A549 (cell line): Measurements from ENCODE around the gene MLYCD. TPM values are rescaled to one million over a fixed set of nuclear protein-coding genes. Genes with fewer than 3 reads are reported as not detected.

Source experiments
- ATAC-seq, 2 experiments: fragments of 200-7000 bp in 1 of 2; fragments of >200 bp in 1 of 2; cut with Nextera tagmentation in 1 of 2; cut with Tn5 transposase in 1 of 2; 3 replicates each; pipeline versions ENCODE4 v1.8.0 to v1.9.1; 2018 to 2020; ENCODE audit warnings: mild to moderate bottlenecking in 1 of 2, moderate library complexity in 1 of 2
- CTCF ChIA-PET: fragments of 300-600 bp; sonication (Branson Sonifier 250); formaldehyde crosslinking; extraction: SDS; loops from one replicate; lab custom pipeline; 2021; ENCODE audit warnings: antibody characterized with exemption, inconsistent platforms; lab: Yijun Ruan, JAX
- POLR2A ChIA-PET: fragments of 350-600 bp; formaldehyde crosslinking; extraction: SDS; loops from one replicate; lab custom pipeline; 2021; ENCODE audit warnings: antibody characterized with exemption, inconsistent platforms; lab: Yijun Ruan, JAX
- DNase-seq, 2 experiments: peaks; one replicate each; pipeline versions ENCODE4 v3.0.0 to v3.0.0-alpha.2; 2011 to 2016; ENCODE audit warnings: low read depth in 1 of 2, low spot score in 1 of 2
- FAIRE-seq: peaks from 2 replicates; lab custom pipeline; 2011; peaks lifted over from hg19 to GRCh38; lab: Jason Lieb, UNC
- H3K27ac ChIP-seq, 2 experiments: fragments of >200 bp; sonication (Bioruptor Twin); formaldehyde crosslinking; 3 replicates each; pipeline ENCODE4 v1.5.1; 2016 to 2017
- H3K4me1 ChIP-seq: fragments of >200 bp; sonication (Bioruptor Twin); formaldehyde crosslinking; 3 replicates; pipeline ENCODE4 v1.6.1; 2016
- H3K4me2 ChIP-seq: fragments of >200 bp; sonication (Bioruptor Twin); formaldehyde crosslinking; 3 replicates; pipeline ENCODE4 v1.6.1; 2016
- H3K4me3 ChIP-seq: fragments of >200 bp; sonication (Bioruptor Twin); formaldehyde crosslinking; 3 replicates; pipeline ENCODE4 v1.5.1; 2016
- H3K9me3 ChIP-seq: fragments of >200 bp; sonication (Bioruptor Twin); formaldehyde crosslinking; 3 replicates; pipeline ENCODE4 v1.6.1; 2016
- BHLHE40 ChIP-seq: IDR thresholded peaks from 2 replicates; pipeline ENCODE4 v1.6.1; 2012; ENCODE audit warnings: low read depth, low read length, inconsistent platforms
- CEBPB ChIP-seq, 2 experiments: fragments of >200 bp in 1 of 2; sonication (Bioruptor Twin) in 1 of 2; formaldehyde crosslinking in 1 of 2; IDR thresholded peaks; 2 replicates each; pipeline ENCODE4 v1.6.1; 2012 to 2016
- CHD2 ChIP-seq: fragments of 150-350 bp; IDR thresholded peaks from 2 replicates; pipeline ENCODE4 v1.6.1; 2014; ENCODE audit warnings: low read length; ENCODE audit not compliant: partially characterized antibody
- ESRRA ChIP-seq: fragments of 150-350 bp; IDR thresholded peaks from 2 replicates; pipeline ENCODE4 v1.6.1; 2014; ENCODE audit warnings: mild to moderate bottlenecking, low read length, borderline replicate concordance
- FOSL2 ChIP-seq, 2 experiments: fragments of 450-650 bp in 1 of 2; fragments of >200 bp in 1 of 2; sonication (Bioruptor Twin) in 1 of 2; formaldehyde crosslinking; IDR thresholded peaks; 2 replicates each; pipeline versions ENCODE4 v1.5.0 to v1.6.1; 2016 to 2020; ENCODE audit warnings: mild to moderate bottlenecking in 1 of 2, moderate library complexity in 1 of 2
- GATA3 ChIP-seq: IDR thresholded peaks from 2 replicates; pipeline ENCODE4 v1.6.1; 2012; ENCODE audit warnings: borderline replicate concordance
- HEYL ChIP-seq: fragments of 250-450 bp; sonication (Bioruptor Pico); IDR thresholded peaks from 2 replicates; pipeline ENCODE4 v1.8.0; 2021; ENCODE audit warnings: mild to moderate bottlenecking, moderate library complexity
- HMGXB4 ChIP-seq: fragments of 250-450 bp; sonication (Bioruptor Pico); IDR thresholded peaks from 2 replicates; pipeline ENCODE4 v1.5.0; 2021; ENCODE audit warnings: mild to moderate bottlenecking, moderate library complexity, borderline replicate concordance
- HOXB13 ChIP-seq: fragments of 250-450 bp; sonication (Bioruptor Pico); IDR thresholded peaks from 2 replicates; pipeline ENCODE4 v1.5.0; 2020; ENCODE audit warnings: low read depth, mild to moderate bottlenecking, moderate library complexity
- HOXB5 ChIP-seq: fragments of 250-450 bp; sonication (Bioruptor Pico); IDR thresholded peaks from 2 replicates; pipeline ENCODE4 v1.5.0; 2020; ENCODE audit warnings: mild to moderate bottlenecking, moderate library complexity
- MAZ ChIP-seq: fragments of 150-350 bp; IDR thresholded peaks from 2 replicates; pipeline ENCODE4 v1.6.1; 2014; ENCODE audit warnings: antibody characterized with exemption, low read depth, low read length, borderline replicate concordance
- NFE2L2 ChIP-seq: fragments of 150-350 bp; conservative IDR thresholded peaks from 2 replicates; pipeline ENCODE4 v1.6.1; 2014; ENCODE audit warnings: low read length
- NPAS2 ChIP-seq: fragments of 250-450 bp; sonication (Bioruptor Pico); IDR thresholded peaks from 2 replicates; pipeline ENCODE4 v1.8.0; 2022; ENCODE audit warnings: mild to moderate bottlenecking, moderate library complexity, borderline replicate concordance
- PHF8 ChIP-seq: fragments of 200-600 bp; sonication (generic); IDR thresholded peaks from 2 replicates; pipeline ENCODE4 v1.6.1; 2016; ENCODE audit warnings: low read depth, mild to moderate bottlenecking, antibody characterized with exemption, moderate library complexity, borderline replicate concordance
- POLR2AphosphoS2 ChIP-seq: conservative IDR thresholded peaks from 2 replicates; pipeline ENCODE4 v1.6.1; 2012; ENCODE audit warnings: low read length, improper control_type of control experiment, inconsistent platforms
- RARB ChIP-seq: fragments of 250-450 bp; sonication (Bioruptor Pico); IDR thresholded peaks from 2 replicates; pipeline ENCODE4 v1.8.0; 2021; ENCODE audit warnings: mild to moderate bottlenecking, moderate library complexity
- ZFP36 ChIP-seq: fragments of 450-650 bp; IDR thresholded peaks from 2 replicates; pipeline ENCODE4 v1.6.1; 2014; ENCODE audit warnings: borderline replicate concordance; ENCODE audit not compliant: partially characterized antibody
- ZNF302 ChIP-seq: fragments of 250-450 bp; sonication (Bioruptor Pico); IDR thresholded peaks from 2 replicates; pipeline ENCODE4 v1.9.0; 2021; ENCODE audit warnings: inconsistent platforms, mild to moderate bottlenecking, moderate library complexity
- ZSCAN20 ChIP-seq: fragments of 250-450 bp; sonication (Bioruptor Pico); IDR thresholded peaks from 2 replicates; pipeline ENCODE4 v1.8.0; 2022; ENCODE audit warnings: mild to moderate bottlenecking, moderate library complexity
- WGBS: methylation state at CpG from one replicate; pipeline ENCODE4 v1.1.6; 2017; ENCODE audit errors: missing lambda C conversion rate; 5-methylcytosine and 5-hydroxymethylcytosine counted together
- polyA plus RNA-seq, 4 experiments: library from polyadenylated mRNA; depleted of rRNA in 3 of 4; stranded (reverse); fragments of >200 nt; fragmentation: RNase III in 1 of 4; extraction: RNeasy Plus Mini Kit Qiagen cat#74134 plus additional on column Dnase treatment in 1 of 4; gene quantifications; 2 replicates in 3 of 4; 3 replicates in 1 of 4; pipeline ENCODE4 v1.2.3, GENCODE V29; 2011 to 2017
- TF ChIP-seq, protein P1 (sequence below): fragments of 150-350 bp; IDR thresholded peaks from 2 replicates; pipeline ENCODE4 v1.6.1; 2014; ENCODE audit warnings: low read depth, mild to moderate bottlenecking, low read length
- TF ChIP-seq, protein P2 (sequence below): IDR thresholded peaks from 2 replicates; pipeline ENCODE4 v1.6.1; 2012; ENCODE audit warnings: low read depth, borderline replicate concordance
- TF ChIP-seq, protein P3 (sequence below): fragments of >200 bp; sonication (Bioruptor Twin); formaldehyde crosslinking; IDR thresholded peaks from 3 replicates; pipeline ENCODE4 v1.6.1; 2016

Gene MLYCD
- polyA plus RNA-seq, 2 of the 4 experiments (the other 2 are of a cell fraction) = 1.3 to 1.7 TPM

GRCh38 chr16:83971165-83972130, 72.5 kb downstream of the MLYCD start:
- Histone ChIP-seq H3K4me2 (no peak overlapping the region), H3K4me1 (no peaks in the 10 kb centered on the region), H3K27ac (no peak overlapping the region), H3K4me3 (no peak overlapping the region), H3K9me3 (no peaks in the 10 kb centered on the region)
- no peak for DNase-seq
- CTCF ChIA-PET = interaction anchor here (1.2 to 4.2 kb wide), 5 partner anchors 15 to 113 kb away, joined by 3 to 28 read pairs (median 13); no protein-coding TSS in a partner anchor
- TF ChIP-seq HOXB13 (CRISPR knock-in tag) (no peak), FOSL2 (IDR thresholded peaks at IDR 0.05) (no peak), FOSL2 (CRISPR knock-in tag; IDR thresholded peaks at IDR 0.05) (no peak), ZNF302 (CRISPR knock-in tag) (no peak), BHLHE40 (no peak), RARB (CRISPR knock-in tag) (no peak), HMGXB4 (CRISPR knock-in tag) (no peak), CEBPB (IDR thresholded peaks at IDR 0.05) (no peak)
- TF ChIP-seq, protein P1, sequence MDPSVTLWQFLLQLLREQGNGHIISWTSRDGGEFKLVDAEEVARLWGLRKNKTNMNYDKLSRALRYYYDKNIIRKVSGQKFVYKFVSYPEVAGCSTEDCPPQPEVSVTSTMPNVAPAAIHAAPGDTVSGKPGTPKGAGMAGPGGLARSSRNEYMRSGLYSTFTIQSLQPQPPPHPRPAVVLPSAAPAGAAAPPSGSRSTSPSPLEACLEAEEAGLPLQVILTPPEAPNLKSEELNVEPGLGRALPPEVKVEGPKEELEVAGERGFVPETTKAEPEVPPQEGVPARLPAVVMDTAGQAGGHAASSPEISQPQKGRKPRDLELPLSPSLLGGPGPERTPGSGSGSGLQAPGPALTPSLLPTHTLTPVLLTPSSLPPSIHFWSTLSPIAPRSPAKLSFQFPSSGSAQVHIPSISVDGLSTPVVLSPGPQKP = no peak
- TF ChIP-seq, protein P2, sequence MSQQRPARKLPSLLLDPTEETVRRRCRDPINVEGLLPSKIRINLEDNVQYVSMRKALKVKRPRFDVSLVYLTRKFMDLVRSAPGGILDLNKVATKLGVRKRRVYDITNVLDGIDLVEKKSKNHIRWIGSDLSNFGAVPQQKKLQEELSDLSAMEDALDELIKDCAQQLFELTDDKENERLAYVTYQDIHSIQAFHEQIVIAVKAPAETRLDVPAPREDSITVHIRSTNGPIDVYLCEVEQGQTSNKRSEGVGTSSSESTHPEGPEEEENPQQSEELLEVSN = no peak
- FAIRE-seq = no peak
- 89% methylated on average over 27 of the region's 27 CpGs for WGBS
- no peak for ATAC-seq
- POLR2A ChIA-PET = no interaction called here

GRCh38 chr16:83972256-83973008, 73.5 kb downstream of the MLYCD start:
- ChIA-PET POLR2A (no interaction called here), CTCF (interaction anchor here (1.8 to 4.2 kb wide), 3 partner anchors 16 to 93 kb away, joined by 4 to 28 read pairs (median 20); no protein-coding TSS in a partner anchor)
- ATAC-seq = no peak
- Histone ChIP-seq H3K9me3 (peaks cover 2% of the 10 kb centered on the region; the same call in 2 of the 3 replicates), H3K4me2 (no peak overlapping the region), H3K4me1 (no peaks in the 10 kb centered on the region), H3K27ac (no peak overlapping the region), H3K4me3 (no peak overlapping the region)
- no peak for FAIRE-seq
- TF ChIP-seq GATA3 = no peak
- TF ChIP-seq ZFP36 = peak; percentile 36
- 82% methylated on average over 19 of the region's 19 CpGs for WGBS
- DNase-seq = no peak

GRCh38 chr16:83973077-83973476, 74.2 kb downstream of the MLYCD start:
- H3K9me3 ChIP-seq = peaks cover 8% of the 10 kb centered on the region; the same call in 2 of the 3 replicates
- POLR2A ChIA-PET = no interaction called here
- TF ChIP-seq, protein P1 = no peak
- TF ChIP-seq, protein P3, sequence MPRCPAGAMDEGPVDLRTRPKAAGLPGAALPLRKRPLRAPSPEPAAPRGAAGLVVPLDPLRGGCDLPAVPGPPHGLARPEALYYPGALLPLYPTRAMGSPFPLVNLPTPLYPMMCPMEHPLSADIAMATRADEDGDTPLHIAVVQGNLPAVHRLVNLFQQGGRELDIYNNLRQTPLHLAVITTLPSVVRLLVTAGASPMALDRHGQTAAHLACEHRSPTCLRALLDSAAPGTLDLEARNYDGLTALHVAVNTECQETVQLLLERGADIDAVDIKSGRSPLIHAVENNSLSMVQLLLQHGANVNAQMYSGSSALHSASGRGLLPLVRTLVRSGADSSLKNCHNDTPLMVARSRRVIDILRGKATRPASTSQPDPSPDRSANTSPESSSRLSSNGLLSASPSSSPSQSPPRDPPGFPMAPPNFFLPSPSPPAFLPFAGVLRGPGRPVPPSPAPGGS = no peak
- TF ChIP-seq HOXB5 (no peak), HEYL (no peak), POLR2AphosphoS2 (no peak), CHD2 (no peak), MAZ (no peak), NPAS2 (no peak), NFE2L2 (no peak), ZSCAN20 (CRISPR knock-in tag) (no peak), PHF8 (no peak), RARB (CRISPR knock-in tag) (no peak), ESRRA (no peak)

More at GRCh38 chr16:83973077-83973476, 74.2 kb downstream of the MLYCD start:
- no peak for ATAC-seq
- H3K4me2 ChIP-seq = no peak overlapping the region
- FAIRE-seq = no peak
- CTCF ChIA-PET = interaction anchor here (3.3 kb wide), 1 partner anchor 92 kb away, joined by 20 read pairs; no protein-coding TSS in a partner anchor
- H3K4me1 ChIP-seq = no peaks in the 10 kb centered on the region
- no peak overlapping the region for H3K4me3 ChIP-seq
- H3K27ac ChIP-seq = no peak overlapping the region
- DNase-seq = no peak
- WGBS = 87% methylated on average over 9 of the region's 10 CpGs
